GM20431 (cell line): ENCODE data around the gene LRRC8E.
"Not testable (repeated sequence)": the region's sequence is repeated elsewhere in the genome, so short reads cannot be mapped to it uniquely, and the experiment has no call there.

Source experiments
- in situ Hi-C: fragments of 300-500 bp; cut with MseI, MboI; formaldehyde crosslinking; loops from one replicate; pipeline ENCODE4 v1.15.0; 2020; ENCODE audit warnings: low sequenced_read_pairs; ENCODE audit not compliant: unreplicated experiment

The LRRC8E gene

DNA sequence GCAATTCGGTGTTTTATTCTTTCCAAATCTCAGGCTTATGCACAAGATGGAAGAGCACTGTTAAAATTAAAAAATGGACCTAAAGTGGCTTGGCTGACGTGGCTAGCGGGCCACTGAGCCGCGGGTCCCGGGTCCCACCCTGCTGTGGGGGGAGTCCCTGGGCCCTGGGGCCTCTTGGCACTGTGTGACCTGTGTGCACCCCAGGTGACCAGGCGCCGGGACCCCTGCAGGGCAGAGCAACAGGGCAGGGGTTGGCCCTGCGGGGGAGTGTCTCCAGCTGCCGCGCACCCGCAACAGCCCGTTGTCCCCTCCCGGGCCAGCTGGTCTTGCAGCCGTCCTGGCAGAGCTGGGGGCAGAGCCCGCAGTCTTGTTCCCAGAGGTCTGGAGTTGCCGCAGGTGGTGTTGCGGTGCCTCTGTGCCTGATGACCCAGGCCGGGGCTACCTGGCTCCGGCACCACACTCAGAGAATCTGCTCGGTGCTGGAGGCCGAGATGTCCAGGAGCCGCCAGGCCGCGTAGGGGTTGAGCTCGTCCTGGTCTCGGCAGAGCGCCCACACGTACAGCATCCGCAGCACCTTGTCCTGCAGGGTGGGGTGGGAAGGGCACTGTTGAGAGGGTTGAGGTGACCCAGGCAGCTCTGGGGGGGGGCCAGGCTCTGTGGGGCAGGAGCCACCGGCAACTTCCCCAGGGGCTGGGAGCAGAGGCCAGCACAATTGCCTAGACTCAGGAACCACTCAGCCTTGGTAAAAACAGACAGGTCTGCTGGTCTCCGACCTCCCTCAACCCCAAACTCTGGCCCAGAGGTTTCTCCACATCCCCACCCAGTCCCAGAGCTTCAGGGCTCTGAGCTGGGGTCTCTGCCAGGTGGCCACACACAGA lies 38.7 kb downstream of the LRRC8E start:
- in situ Hi-C loops = no loop called here

DNA sequence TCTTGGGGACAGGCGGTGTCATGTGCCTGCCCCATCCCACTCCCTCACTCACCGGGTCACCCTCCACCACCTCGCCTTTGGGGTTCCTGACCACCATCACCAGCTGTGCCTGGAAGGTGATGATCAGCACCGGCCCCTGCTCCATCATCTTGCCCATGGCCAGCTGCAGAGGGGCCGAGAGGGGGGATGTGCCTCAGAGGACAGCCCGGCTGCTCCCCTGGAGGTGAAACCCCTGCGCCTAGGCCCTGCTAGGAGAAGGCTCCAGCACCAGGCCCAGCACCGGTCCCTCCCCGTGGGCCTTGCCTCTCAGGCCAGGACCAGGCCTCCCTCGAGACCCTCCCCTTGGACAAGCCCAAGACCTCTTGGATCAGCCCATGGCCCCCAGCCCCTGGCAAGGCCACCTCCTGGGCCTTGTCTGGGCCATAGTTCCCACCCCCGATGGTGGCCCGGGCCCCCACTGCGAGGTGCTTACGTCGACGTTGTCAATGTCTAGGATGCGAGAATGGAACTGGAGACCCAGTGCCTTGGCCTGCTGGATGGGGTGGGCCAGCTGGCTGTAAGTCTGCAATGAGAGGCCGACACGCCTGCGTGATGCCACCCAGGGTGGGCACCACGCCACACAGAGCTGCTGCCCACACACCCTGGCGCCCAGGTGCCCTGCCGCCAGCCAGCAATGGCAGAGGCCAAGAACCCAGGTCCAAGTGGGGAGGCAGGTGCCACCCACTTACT lies 39.5 kb downstream of the LRRC8E start:
- in situ Hi-C loops = no loop called here

- in situ Hi-C loops = no loop called here
Observed at GRCh38 chr19:7928334-7928706, 40.0 kb downstream of the LRRC8E start.

GRCh38 chr19:7928741-7929701 lies 40.7 kb downstream of the LRRC8E start:
- in situ Hi-C loops = no loop called here

GRCh38 chr19:7930030-7930429 lies 41.7 kb downstream of the LRRC8E start:
- in situ Hi-C loops = not testable (repeated sequence)

GRCh38 chr19:7930765-7931164 lies 42.5 kb downstream of the LRRC8E start:
- in situ Hi-C loops = no loop called here

GRCh38 chr19:7931221-7932061 lies 43.1 kb downstream of the LRRC8E start:
- in situ Hi-C loops = no loop called here

DNA sequence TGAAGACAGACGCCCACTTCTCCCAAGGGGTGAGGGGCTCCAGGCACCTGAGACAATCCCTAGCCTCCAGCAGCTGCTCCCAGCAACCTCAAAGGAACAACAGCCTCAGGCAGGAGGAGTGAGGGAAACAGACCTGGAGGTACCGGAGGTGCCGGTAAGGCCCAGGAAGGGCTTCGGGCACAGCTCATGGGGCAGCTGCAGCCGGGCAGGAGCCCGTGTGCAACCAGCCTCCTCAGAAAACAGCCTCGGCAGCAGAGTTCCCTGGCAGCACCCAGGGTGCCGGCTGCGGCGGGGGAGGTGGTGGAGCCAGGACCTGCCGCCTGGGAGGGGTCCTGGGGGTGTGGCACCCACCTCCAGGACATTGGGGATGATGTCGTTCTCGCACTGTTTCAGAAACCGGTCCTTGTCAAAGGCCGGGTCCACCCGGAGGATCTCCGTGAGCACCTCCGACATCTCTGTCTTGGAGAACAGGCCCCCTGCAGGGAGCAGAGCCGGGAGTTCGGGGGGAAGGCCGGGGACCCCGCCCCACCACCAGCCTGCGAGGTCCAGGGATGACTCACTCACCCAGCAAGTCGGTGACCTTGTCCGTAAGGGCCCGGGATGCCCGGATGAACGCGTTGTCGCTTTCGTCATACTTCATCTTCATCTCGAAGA lies 44.1 kb downstream of the LRRC8E start:
- in situ Hi-C loops = no loop called here

GRCh38 chr19:7932930-7933300 lies 44.6 kb downstream of the LRRC8E start:
- in situ Hi-C loops = no loop called here

DNA sequence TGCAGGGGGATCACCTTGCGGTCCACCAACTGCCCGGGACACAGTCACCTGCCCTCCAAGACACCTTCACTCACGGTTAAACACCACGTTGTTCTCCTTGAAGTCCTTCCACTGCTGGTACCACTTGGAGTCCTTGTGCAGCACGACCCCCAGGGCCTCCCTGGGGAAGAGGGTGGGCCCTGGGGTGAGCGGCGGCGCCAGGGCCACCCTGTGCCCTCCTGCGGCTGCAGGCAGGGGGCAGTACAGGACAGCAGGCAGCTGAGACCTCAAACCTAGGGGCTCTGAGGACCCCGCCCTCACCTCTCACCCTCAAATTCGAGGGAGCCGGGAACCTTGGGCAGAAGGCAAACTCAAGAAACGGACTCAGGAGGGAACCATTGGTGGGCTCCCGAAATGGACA lies 45.1 kb downstream of the LRRC8E start:
- in situ Hi-C loops = no loop called here

GRCh38 chr19:7933828-7934725 lies 45.8 kb downstream of the LRRC8E start:
- in situ Hi-C loops = no loop called here

GRCh38 chr19:7934766-7935165 lies 46.5 kb downstream of the LRRC8E start:
- in situ Hi-C loops = no loop called here

DNA sequence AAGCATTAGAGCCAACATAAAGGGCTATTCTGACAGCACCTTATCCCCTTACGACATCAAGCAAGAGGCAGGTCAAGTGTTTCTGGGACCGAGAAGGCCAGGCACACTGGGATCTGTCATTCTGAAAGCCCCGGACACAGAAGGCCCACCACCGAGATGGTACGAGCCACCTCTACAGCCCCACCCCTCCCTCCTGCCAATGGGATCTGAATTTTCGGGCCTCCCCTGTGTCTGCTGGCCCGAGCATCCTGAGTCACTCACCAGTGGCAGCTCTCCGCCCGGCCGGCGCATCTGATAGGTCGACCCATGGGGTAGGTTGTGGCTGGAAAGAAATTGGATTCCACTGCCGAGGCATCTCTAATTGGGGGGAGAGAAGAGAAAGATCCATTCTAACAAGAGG lies 52.5 kb downstream of the LRRC8E start:
- in situ Hi-C loops = no loop called here

DNA sequence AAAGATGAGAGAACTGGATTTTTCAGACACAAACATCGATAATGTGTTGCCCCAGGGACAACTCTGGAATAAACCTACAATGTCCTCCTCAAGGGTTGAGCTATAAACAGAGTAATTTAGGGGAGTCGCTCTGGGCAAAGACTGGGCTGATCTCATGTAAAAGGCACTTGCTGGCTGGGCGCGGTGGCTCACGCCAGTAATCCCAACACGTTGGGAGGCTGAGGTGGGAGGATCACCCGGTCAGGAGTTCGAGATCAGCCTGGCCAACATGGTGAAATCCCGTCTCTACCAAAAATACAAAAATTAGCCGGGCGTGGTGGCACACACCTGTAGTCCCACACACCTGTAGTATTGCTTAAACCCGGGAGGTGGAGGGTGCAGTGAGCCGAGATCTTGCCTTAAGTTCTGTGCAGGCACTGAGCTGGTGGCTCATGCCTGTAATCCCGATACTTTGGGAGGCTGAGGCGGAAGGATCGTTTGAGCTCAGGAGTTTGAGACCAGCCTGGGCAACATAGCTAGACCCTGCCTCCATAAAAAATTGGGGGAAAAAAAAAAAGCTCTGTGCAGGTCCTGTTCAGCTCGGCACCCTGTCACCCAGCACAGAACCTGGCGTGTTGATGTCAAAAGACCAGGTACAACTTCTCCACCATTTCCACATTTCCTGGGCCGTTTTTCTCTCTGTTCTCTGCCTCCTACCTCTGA lies 53.7 kb downstream of the LRRC8E start:
- in situ Hi-C loops = no loop called here

DNA sequence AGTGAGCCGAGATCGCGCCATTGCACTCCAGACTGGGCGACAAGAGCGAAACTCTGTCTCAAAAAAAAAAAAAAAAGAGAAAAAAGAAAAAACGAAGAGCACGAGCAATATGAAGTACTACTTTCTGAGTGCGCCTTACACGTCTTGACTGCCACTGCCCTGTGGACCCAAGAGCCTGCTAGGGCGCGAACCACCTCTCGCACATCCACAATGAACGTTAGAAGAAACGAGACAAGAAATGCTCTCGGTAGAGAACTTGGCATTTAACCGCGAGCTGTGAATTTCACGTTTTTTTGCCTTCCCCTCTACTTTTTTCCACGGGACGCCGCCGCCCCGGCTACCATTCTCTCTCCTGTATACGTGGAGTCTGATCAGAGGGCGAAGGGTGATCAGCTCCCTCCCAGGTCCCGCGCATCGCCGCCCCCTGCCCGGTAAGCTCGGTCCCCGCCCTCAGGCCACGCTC lies 54.7 kb downstream of the LRRC8E start:
- in situ Hi-C loops = no loop called here

GRCh38 chr19:7943444-7944176 lies 55.3 kb downstream of the LRRC8E start, which contains the start of gene TIMM44:
Gene TIMM44 (minus strand): TSS chr19:7943666. CDS start chr19:7943651, 15 bp downstream.
- in situ Hi-C loops = no loop called here
